Natural killer cell (primary cell): ENCODE measurements around the gene CDH13. TPM values are rescaled to one million over a fixed set of nuclear protein-coding genes. Genes with fewer than 3 reads are reported as not detected.

ENCODE experiments used
- ATAC-seq, 3 donors: fragments of 150-1000 bp in 2 of 3; fragments of 200-7000 bp in 1 of 3; cut with Tn5 transposase; 1 replicate in 1 of 3; 2 replicates in 2 of 3; pipeline ENCODE4 v1.10.0; 2021; ENCODE audit warnings: mild to moderate bottlenecking in 2 of 3, moderate library complexity in 2 of 3
- DNase-seq, 2 donors: peaks; one replicate each; pipeline versions ENCODE4 v3.0.0 to v3.0.0-alpha.2; 2013 to 2021; ENCODE audit warnings: mixed read lengths in 1 of 2
- H3K27ac ChIP-seq: one replicate; pipeline ENCODE4 v1.5.1; 2013; ENCODE audit warnings: mild to moderate bottlenecking, low read length
- H3K27me3 ChIP-seq: one replicate; pipeline ENCODE4 v1.6.1; 2013; ENCODE audit warnings: low read length; ENCODE audit not compliant: control insufficient read depth, insufficient read depth
- H3K36me3 ChIP-seq: one replicate; pipeline ENCODE4 v1.6.1; 2013; ENCODE audit warnings: low read length; ENCODE audit not compliant: control insufficient read depth, insufficient read depth
- H3K4me1 ChIP-seq: one replicate; pipeline ENCODE4 v1.6.1; 2013; ENCODE audit warnings: low read length; ENCODE audit not compliant: control insufficient read depth, insufficient read depth
- H3K4me3 ChIP-seq: one replicate; pipeline ENCODE4 v1.5.1; 2013; ENCODE audit warnings: low read length
- H3K9me3 ChIP-seq: one replicate; pipeline ENCODE4 v1.6.1; 2013; ENCODE audit warnings: low read length; ENCODE audit not compliant: control insufficient read depth, insufficient read depth
- H3K27ac Mint-ChIP-seq, 2 donors: one replicate each; pipeline ENCODE4 v1.8.0; 2022; ENCODE audit warnings: mild to moderate bottlenecking in 2 of 2, mixed read lengths in 2 of 2, moderate library complexity in 1 of 2
- H3K27me3 Mint-ChIP-seq, 2 donors: one replicate each; pipeline ENCODE4 v1.8.0; 2022; ENCODE audit warnings: low read depth in 2 of 2, mixed read lengths in 2 of 2
- H3K36me3 Mint-ChIP-seq: one replicate; pipeline ENCODE4 v1.8.0; 2022; ENCODE audit warnings: mixed read lengths
- H3K4me1 Mint-ChIP-seq, 2 donors: one replicate each; pipeline ENCODE4 v1.8.0; 2022; ENCODE audit warnings: mixed read lengths in 2 of 2
- H3K4me3 Mint-ChIP-seq: one replicate; pipeline ENCODE4 v1.8.0; 2022; ENCODE audit warnings: mild to moderate bottlenecking, moderate library complexity, mixed read lengths
- H3K9me3 Mint-ChIP-seq, 2 donors: one replicate each; pipeline ENCODE4 v1.8.0; 2022; ENCODE audit warnings: mixed read lengths in 2 of 2
- CTCF ChIP-seq: fragments of 200-600 bp; IDR thresholded peaks from one replicate; pipeline ENCODE4 v1.8.0; 2022; ENCODE audit warnings: antibody characterized with exemption
- WGBS: methylation state at CpG from one replicate; pipeline ENCODE4 v1.1.7; 2013; ENCODE audit warnings: missing lambda C conversion rate; ENCODE audit not compliant: insufficient coverage; 5-methylcytosine and 5-hydroxymethylcytosine counted together
- intact Hi-C: fragments of 100-400 bp; cut with micrococcal nuclease; formaldehyde crosslinking; loops from one replicate; pipeline ENCODE4 v1.14.2; 2022
- total RNA-seq, 4 donors: library from RNA; stranded (reverse); fragments of 120-200 nt in 1 of 4; gene quantifications; one replicate each; pipeline versions ENCODE4 v1.2.3 to v1.2.4, GENCODE V29; 2013 to 2022

CDH13 gene
- total RNA-seq, 3 donors from 2014 or later (not counting 1 experiment from before 2014, with no cell fraction given), result not detected

- Mint-ChIP-seq H3K27ac (peak overlapping the region; percentile 75 to 93), H3K9me3 (no peaks in the 10 kb centered on the region), H3K27me3 (no peaks in the 10 kb centered on the region), H3K36me3 (no peaks in the 10 kb centered on the region), H3K4me3 (peak overlapping the region; percentile 85), H3K4me1 (peaks cover 73 to 79% of the 10 kb centered on the region in 2 donors)
- 47% methylated on average over 7 of the region's 12 CpGs for WGBS
- H3K4me1 ChIP-seq, result peaks cover 31% of the 10 kb centered on the region
- H3K36me3 ChIP-seq, result no peaks in the 10 kb centered on the region
- intact Hi-C loops, result loop anchor here (1.0 to 5.0 kb wide), 4 partner anchors 8 to 288 kb away; no protein-coding TSS in a partner anchor
- ATAC-seq (peak; percentile 81 to 91 (median 86)), DNase-seq (peak; percentile 25 to 63)
- TF ChIP-seq CTCF, result no peak
- no peak overlapping the region for H3K4me3 ChIP-seq
- peak overlapping the region; percentile 75 for H3K27ac ChIP-seq
- no peaks in the 10 kb centered on the region for H3K27me3 ChIP-seq
- no peaks in the 10 kb centered on the region for H3K9me3 ChIP-seq
Observed at GRCh38 chr16:82945420-82946101, 318.8 kb downstream of the CDH13 start.

- DNase-seq (no peak), ATAC-seq (no peak)
- H3K27ac Mint-ChIP-seq, result peak overlapping the region in 1 of 2 donors; percentile 51
- Histone ChIP-seq H3K4me3 (no peak overlapping the region), H3K27ac (no peak overlapping the region), H3K27me3 (no peaks in the 10 kb centered on the region), H3K4me1 (peaks cover 44% of the 10 kb centered on the region), H3K9me3 (no peaks in the 10 kb centered on the region), H3K36me3 (no peaks in the 10 kb centered on the region)
- no peaks in the 10 kb centered on the region for H3K36me3 Mint-ChIP-seq
- no peak overlapping the region for H3K4me3 Mint-ChIP-seq
- intact Hi-C loops, result loop anchor here (5.0 kb wide), 2 partner anchors 190 to 290 kb away; no protein-coding TSS in a partner anchor
- no peaks in the 10 kb centered on the region for H3K9me3 Mint-ChIP-seq
- no peaks in the 10 kb centered on the region for H3K27me3 Mint-ChIP-seq
- peaks cover 74 to 81% of the 10 kb centered on the region in 2 donors for H3K4me1 Mint-ChIP-seq
- no peak for TF ChIP-seq CTCF
Observed at GRCh38 chr16:82947698-82948097, 320.9 kb downstream of the CDH13 start.

- ATAC-seq (no peak), DNase-seq (no peak)
- Histone ChIP-seq H3K4me1 (peaks cover 41% of the 10 kb centered on the region), H3K36me3 (no peaks in the 10 kb centered on the region), H3K4me3 (no peak overlapping the region), H3K27me3 (no peaks in the 10 kb centered on the region), H3K27ac (no peak overlapping the region), H3K9me3 (no peaks in the 10 kb centered on the region)
- H3K4me1 Mint-ChIP-seq, result peaks cover 77 to 79% of the 10 kb centered on the region in 2 donors
- H3K27ac Mint-ChIP-seq, result peak overlapping the region; percentile 51
- H3K27me3 Mint-ChIP-seq, result no peaks in the 10 kb centered on the region
- intact Hi-C loops, result loop anchor here (5.0 kb wide), 2 partner anchors 188 to 292 kb away; no protein-coding TSS in a partner anchor
- H3K9me3 Mint-ChIP-seq, result no peaks in the 10 kb centered on the region
- WGBS, result 92% methylated on average over 5 of the region's 5 CpGs
- no peak for TF ChIP-seq CTCF
- H3K36me3 Mint-ChIP-seq, result no peaks in the 10 kb centered on the region
- H3K4me3 Mint-ChIP-seq, result peak overlapping the region; percentile 6
Observed at GRCh38 chr16:82949016-82949415, 322.2 kb downstream of the CDH13 start.

- Histone ChIP-seq H3K9me3 (no peaks in the 10 kb centered on the region), H3K27me3 (no peaks in the 10 kb centered on the region), H3K4me1 (peaks cover 29% of the 10 kb centered on the region), H3K27ac (no peak overlapping the region), H3K36me3 (no peaks in the 10 kb centered on the region), H3K4me3 (no peak overlapping the region)
- H3K4me3 Mint-ChIP-seq, result no peak overlapping the region
- peaks cover 67 to 77% of the 10 kb centered on the region in 2 donors for H3K4me1 Mint-ChIP-seq
- H3K27ac Mint-ChIP-seq, result no peak overlapping the region
- TF ChIP-seq CTCF, result no peak
- H3K36me3 Mint-ChIP-seq, result no peaks in the 10 kb centered on the region
- intact Hi-C loops, result no loop called here
- H3K27me3 Mint-ChIP-seq, result peaks cover 0 to 3% of the 10 kb centered on the region in 2 donors
- ATAC-seq, result no peak
- no peaks in the 10 kb centered on the region for H3K9me3 Mint-ChIP-seq
- 88% methylated on average over 1 of the region's 2 CpGs for WGBS
- no peak for DNase-seq
Observed at GRCh38 chr16:82953517-82953916, 326.7 kb downstream of the CDH13 start.
